Measurements from ENCODE around the gene FAM83F.

FAM83F gene

DNA sequence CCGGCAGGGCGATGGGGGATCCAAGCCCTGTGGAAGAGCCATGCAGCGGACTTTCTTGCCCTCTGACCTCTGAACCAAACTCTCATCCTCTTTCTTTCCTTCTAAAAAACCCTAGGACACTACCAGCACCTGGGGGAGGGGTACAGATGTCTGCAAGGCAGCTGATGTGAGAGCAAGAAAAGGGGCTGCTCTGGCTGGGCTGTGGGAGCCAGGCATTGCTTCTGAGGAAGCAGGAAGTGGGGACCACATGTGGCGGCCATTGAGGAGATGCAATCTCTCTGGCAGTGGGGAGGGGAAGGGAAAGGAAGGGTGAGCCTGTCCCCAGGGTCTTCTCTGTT is 36.0 kb downstream of the FAM83F start:
- ATAC-seq = no peak
- TF ChIP-seq CSDC2 (CRISPR knock-in tag; IDR thresholded peaks at IDR 0.05) = no peak
- TF ChIP-seq, protein P1, sequence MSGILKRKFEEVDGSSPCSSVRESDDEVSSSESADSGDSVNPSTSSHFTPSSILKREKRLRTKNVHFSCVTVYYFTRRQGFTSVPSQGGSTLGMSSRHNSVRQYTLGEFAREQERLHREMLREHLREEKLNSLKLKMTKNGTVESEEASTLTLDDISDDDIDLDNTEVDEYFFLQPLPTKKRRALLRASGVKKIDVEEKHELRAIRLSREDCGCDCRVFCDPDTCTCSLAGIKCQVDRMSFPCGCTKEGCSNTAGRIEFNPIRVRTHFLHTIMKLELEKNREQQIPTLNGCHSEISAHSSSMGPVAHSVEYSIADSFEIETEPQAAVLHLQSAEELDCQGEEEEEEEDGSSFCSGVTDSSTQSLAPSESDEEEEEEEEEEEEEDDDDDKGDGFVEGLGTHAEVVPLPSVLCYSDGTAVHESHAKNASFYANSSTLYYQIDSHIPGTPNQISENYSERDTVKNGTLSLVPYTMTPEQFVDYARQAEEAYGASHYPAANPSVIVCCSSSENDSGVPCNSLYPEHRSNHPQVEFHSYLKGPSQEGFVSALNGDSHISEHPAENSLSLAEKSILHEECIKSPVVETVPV (CRISPR knock-in tag; IDR thresholded peaks at IDR 0.05) = no peak
- no peak for TF ChIP-seq ZFP3 (CRISPR knock-in tag; IDR thresholded peaks at IDR 0.05)
- no peak for TF ChIP-seq ARNTL (CRISPR knock-in tag; IDR thresholded peaks at IDR 0.05; ENCODE audit: borderline replicate concordance, low read depth)
- no peak for TF ChIP-seq SNAI2 (CRISPR knock-in tag; IDR thresholded peaks at IDR 0.05)
- TF ChIP-seq ZC3H10 (CRISPR knock-in tag; IDR thresholded peaks at IDR 0.05) = no peak
- TF ChIP-seq TOX (CRISPR knock-in tag; IDR thresholded peaks at IDR 0.05; ENCODE audit: borderline replicate concordance) = no peak
- TF ChIP-seq, protein P2, sequence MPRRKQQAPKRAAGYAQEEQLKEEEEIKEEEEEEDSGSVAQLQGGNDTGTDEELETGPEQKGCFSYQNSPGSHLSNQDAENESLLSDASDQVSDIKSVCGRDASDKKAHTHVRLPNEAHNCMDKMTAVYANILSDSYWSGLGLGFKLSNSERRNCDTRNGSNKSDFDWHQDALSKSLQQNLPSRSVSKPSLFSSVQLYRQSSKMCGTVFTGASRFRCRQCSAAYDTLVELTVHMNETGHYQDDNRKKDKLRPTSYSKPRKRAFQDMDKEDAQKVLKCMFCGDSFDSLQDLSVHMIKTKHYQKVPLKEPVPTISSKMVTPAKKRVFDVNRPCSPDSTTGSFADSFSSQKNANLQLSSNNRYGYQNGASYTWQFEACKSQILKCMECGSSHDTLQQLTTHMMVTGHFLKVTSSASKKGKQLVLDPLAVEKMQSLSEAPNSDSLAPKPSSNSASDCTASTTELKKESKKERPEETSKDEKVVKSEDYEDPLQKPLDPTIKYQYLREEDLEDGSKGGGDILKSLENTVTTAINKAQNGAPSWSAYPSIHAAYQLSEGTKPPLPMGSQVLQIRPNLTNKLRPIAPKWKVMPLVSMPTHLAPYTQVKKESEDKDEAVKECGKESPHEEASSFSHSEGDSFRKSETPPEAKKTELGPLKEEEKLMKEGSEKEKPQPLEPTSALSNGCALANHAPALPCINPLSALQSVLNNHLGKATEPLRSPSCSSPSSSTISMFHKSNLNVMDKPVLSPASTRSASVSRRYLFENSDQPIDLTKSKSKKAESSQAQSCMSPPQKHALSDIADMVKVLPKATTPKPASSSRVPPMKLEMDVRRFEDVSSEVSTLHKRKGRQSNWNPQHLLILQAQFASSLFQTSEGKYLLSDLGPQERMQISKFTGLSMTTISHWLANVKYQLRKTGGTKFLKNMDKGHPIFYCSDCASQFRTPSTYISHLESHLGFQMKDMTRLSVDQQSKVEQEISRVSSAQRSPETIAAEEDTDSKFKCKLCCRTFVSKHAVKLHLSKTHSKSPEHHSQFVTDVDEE (CRISPR knock-in tag; IDR thresholded peaks at IDR 0.05) = no peak
- no peak for TF ChIP-seq ESRRG (CRISPR knock-in tag; IDR thresholded peaks at IDR 0.05)
- TF ChIP-seq ZNF70 (CRISPR knock-in tag; IDR thresholded peaks at IDR 0.05) = no peak
- TF ChIP-seq RARB (CRISPR knock-in tag; IDR thresholded peaks at IDR 0.05) = no peak
- TF ChIP-seq ZFP30 (CRISPR knock-in tag; IDR thresholded peaks at IDR 0.05) = no peak
- TF ChIP-seq, protein P3, sequence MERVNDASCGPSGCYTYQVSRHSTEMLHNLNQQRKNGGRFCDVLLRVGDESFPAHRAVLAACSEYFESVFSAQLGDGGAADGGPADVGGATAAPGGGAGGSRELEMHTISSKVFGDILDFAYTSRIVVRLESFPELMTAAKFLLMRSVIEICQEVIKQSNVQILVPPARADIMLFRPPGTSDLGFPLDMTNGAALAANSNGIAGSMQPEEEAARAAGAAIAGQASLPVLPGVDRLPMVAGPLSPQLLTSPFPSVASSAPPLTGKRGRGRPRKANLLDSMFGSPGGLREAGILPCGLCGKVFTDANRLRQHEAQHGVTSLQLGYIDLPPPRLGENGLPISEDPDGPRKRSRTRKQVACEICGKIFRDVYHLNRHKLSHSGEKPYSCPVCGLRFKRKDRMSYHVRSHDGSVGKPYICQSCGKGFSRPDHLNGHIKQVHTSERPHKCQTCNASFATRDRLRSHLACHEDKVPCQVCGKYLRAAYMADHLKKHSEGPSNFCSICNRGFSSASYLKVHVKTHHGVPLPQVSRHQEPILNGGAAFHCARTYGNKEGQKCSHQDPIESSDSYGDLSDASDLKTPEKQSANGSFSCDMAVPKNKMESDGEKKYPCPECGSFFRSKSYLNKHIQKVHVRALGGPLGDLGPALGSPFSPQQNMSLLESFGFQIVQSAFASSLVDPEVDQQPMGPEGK (CRISPR knock-in tag; IDR thresholded peaks at IDR 0.05; ENCODE audit: borderline replicate concordance) = no peak
- no peak for TF ChIP-seq ISL1 (CRISPR knock-in tag; IDR thresholded peaks at IDR 0.05)
- no peak for TF ChIP-seq BACH2 (CRISPR knock-in tag; IDR thresholded peaks at IDR 0.05; ENCODE audit: borderline replicate concordance)
- TF ChIP-seq TCF4 (CRISPR knock-in tag; IDR thresholded peaks at IDR 0.05; ENCODE audit: borderline replicate concordance) = no peak
- TF ChIP-seq, protein P4, sequence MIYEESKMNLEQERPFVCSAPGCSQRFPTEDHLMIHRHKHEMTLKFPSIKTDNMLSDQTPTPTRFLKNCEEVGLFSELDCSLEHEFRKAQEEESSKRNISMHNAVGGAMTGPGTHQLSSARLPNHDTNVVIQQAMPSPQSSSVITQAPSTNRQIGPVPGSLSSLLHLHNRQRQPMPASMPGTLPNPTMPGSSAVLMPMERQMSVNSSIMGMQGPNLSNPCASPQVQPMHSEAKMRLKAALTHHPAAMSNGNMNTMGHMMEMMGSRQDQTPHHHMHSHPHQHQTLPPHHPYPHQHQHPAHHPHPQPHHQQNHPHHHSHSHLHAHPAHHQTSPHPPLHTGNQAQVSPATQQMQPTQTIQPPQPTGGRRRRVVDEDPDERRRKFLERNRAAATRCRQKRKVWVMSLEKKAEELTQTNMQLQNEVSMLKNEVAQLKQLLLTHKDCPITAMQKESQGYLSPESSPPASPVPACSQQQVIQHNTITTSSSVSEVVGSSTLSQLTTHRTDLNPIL (CRISPR knock-in tag; IDR thresholded peaks at IDR 0.05; ENCODE audit: low read depth) = no peak
- no peak for TF ChIP-seq GLIS3 (CRISPR knock-in tag; IDR thresholded peaks at IDR 0.05)
- TF ChIP-seq OSR1 (CRISPR knock-in tag; IDR thresholded peaks at IDR 0.05) = no peak

DNA sequence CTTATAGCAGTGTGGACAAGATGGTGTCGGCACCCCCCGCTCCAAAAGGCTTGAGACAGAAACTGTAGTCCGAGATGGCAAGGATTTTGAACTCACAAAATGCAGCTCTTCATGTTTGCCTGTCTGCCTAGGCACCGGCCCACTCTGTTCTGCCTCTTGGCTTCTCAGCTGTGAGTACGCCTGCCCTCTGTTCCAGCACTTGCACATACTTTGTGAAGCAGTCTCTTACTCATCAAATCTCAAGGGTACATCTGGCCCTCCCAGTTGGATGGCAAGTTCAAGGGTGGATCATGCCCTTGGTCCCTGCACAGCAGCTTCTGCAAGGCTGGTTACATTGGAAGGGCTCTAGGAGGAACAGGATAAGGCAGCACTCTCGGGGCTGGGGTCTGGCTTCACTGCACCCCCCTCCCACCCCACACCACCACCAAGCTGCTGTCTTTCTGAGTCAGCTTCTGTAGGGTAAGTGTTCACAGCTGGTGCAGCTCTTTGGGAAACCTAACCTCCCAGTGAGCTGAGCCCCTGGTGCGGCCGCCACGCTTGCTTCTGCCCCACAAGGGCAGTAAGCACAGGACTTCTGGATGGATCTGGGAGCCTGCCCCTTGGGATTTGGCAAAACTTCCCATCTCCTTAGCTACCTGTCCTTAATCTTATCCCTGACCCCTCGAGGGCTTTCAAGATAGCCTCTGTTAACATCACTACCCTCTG is 37.2 kb downstream of the FAM83F start:
- no peak for ATAC-seq
- TF ChIP-seq GLIS3 (CRISPR knock-in tag; IDR thresholded peaks at IDR 0.05) = no peak
- TF ChIP-seq ZC3H10 (CRISPR knock-in tag; IDR thresholded peaks at IDR 0.05) = no peak
- TF ChIP-seq TOX (CRISPR knock-in tag; IDR thresholded peaks at IDR 0.05; ENCODE audit: borderline replicate concordance) = no peak
- TF ChIP-seq BACH2 (CRISPR knock-in tag; IDR thresholded peaks at IDR 0.05; ENCODE audit: borderline replicate concordance) = no peak
- no peak for TF ChIP-seq RARB (CRISPR knock-in tag; IDR thresholded peaks at IDR 0.05)
- no peak for TF ChIP-seq ZNF70 (CRISPR knock-in tag; IDR thresholded peaks at IDR 0.05)
- no peak for TF ChIP-seq ZNF8 (CRISPR knock-in tag; IDR thresholded peaks at IDR 0.05)
- no peak for TF ChIP-seq ISL1 (CRISPR knock-in tag; IDR thresholded peaks at IDR 0.05)
- no peak for TF ChIP-seq CSDC2 (CRISPR knock-in tag; IDR thresholded peaks at IDR 0.05)
- no peak for TF ChIP-seq ZFP30 (CRISPR knock-in tag; IDR thresholded peaks at IDR 0.05)
- TF ChIP-seq, protein P3 (CRISPR knock-in tag; IDR thresholded peaks at IDR 0.05; ENCODE audit: borderline replicate concordance) = no peak
- no peak for TF ChIP-seq PPARA (CRISPR knock-in tag; IDR thresholded peaks at IDR 0.05; ENCODE audit: borderline replicate concordance)
